Measurements from ENCODE around the gene TMCC3. TPM values are rescaled to one million over a fixed set of nuclear protein-coding genes. Genes with fewer than 3 reads are reported as not detected.
A peak's percentile ranks its signal among the peaks of the same experiment; 100 is the strongest.

The TMCC3 gene
- polyA plus RNA-seq, 1 donor from 2014 or later: 1.9 TPM

DNA sequence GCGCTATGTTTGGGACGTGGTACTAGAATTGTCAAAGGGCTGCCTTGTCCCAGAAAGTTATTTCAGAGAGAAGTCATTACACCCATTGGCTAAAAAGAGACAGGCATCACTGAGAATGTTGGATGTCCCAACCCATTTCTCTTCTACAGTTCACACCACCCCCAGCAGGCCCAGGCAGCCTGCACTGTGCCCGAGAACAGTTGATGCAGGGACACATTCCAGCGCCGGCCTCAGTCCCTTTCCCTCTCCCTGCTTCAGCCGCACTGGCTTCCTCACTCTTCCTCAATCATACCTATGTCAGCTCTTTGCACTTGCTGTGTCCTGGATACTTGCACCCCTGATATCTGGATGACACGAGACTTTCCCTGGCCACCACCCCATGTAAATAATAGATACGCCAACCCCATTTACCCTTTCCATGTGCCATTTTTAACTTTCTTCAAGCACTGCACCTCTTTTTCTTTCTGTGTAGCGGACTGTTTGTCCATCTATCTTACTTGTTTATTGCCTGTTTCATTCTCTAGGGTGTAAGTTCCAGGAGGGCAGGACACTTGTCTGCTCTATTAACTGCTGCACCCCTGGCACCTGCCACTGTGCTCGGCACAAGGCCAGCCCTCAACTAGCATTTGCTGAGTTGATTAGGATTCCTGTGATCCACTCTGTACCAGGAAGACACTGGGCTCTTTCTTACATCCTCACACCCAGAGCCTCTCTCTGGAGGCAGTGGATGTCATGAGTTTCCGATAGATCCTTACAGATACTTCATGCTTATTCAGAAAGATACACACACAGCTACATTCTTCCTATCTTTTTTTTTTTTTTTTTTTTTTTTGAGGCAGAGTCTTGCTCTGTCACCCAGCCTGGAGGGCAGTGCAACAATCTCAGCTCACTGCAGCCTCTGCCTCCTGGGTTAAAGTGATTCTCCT, 114.1 kb downstream of the TMCC3 start (continued):
- TF ChIP-seq, protein P1, sequence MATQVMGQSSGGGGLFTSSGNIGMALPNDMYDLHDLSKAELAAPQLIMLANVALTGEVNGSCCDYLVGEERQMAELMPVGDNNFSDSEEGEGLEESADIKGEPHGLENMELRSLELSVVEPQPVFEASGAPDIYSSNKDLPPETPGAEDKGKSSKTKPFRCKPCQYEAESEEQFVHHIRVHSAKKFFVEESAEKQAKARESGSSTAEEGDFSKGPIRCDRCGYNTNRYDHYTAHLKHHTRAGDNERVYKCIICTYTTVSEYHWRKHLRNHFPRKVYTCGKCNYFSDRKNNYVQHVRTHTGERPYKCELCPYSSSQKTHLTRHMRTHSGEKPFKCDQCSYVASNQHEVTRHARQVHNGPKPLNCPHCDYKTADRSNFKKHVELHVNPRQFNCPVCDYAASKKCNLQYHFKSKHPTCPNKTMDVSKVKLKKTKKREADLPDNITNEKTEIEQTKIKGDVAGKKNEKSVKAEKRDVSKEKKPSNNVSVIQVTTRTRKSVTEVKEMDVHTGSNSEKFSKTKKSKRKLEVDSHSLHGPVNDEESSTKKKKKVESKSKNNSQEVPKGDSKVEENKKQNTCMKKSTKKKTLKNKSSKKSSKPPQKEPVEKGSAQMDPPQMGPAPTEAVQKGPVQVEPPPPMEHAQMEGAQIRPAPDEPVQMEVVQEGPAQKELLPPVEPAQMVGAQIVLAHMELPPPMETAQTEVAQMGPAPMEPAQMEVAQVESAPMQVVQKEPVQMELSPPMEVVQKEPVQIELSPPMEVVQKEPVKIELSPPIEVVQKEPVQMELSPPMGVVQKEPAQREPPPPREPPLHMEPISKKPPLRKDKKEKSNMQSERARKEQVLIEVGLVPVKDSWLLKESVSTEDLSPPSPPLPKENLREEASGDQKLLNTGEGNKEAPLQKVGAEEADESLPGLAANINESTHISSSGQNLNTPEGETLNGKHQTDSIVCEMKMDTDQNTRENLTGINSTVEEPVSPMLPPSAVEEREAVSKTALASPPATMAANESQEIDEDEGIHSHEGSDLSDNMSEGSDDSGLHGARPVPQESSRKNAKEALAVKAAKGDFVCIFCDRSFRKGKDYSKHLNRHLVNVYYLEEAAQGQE (IDR thresholded peaks at IDR 0.05; ENCODE audit: borderline replicate concordance): no peak
- TF ChIP-seq POLR2AphosphoS5 (IDR thresholded peaks at IDR 0.05): no peak

- peak overlapping the region; percentile 87 for H3K27ac ChIP-seq (ENCODE audit: low read length)
- H4K20me1 ChIP-seq (ENCODE audit: insufficient read depth): no peaks in the 10 kb centered on the region
- H3K27me3 ChIP-seq (ENCODE audit: insufficient read depth, low read depth, low read length): no peaks in the 10 kb centered on the region
- no peaks in the 10 kb centered on the region for H3F3A ChIP-seq (ENCODE audit: insufficient read depth, low read length, poor library complexity, severe bottlenecking)
- H3K9me3 ChIP-seq (ENCODE audit: low read length): no peaks in the 10 kb centered on the region
- H2AFZ ChIP-seq (ENCODE audit: low read depth, low read length): peak overlapping the region; percentile 40
- H3K79me2 ChIP-seq (replicated peaks; ENCODE audit: insufficient read depth, low read length): no peaks in the 10 kb centered on the region
- peak overlapping the region; percentile 35 for H3K4me2 ChIP-seq (ENCODE audit: low read length)
- peak overlapping the region; percentile 43 for H3K4me3 ChIP-seq (ENCODE audit: low read length)
- H3K36me3 ChIP-seq (ENCODE audit: insufficient read depth, low read length): no peaks in the 10 kb centered on the region
- no peak for TF ChIP-seq SMC3 (conservative IDR thresholded peaks at IDR 0.05; ENCODE audit: poor library complexity)
- no peak for TF ChIP-seq EP300 (conservative IDR thresholded peaks at IDR 0.05; ENCODE audit: poor library complexity, severe bottlenecking)
- peak; percentile 7 for TF ChIP-seq CTCF (IDR thresholded peaks at IDR 0.05; ENCODE audit: poor library complexity, severe bottlenecking)
- TF ChIP-seq, protein P1 (IDR thresholded peaks at IDR 0.05; ENCODE audit: borderline replicate concordance): peak; percentile 11
- no peaks in the 10 kb centered on the region for H3K9me2 ChIP-seq (ENCODE audit: insufficient read depth, low read length)
- peak overlapping the region; percentile 54 for H3K9ac ChIP-seq (ENCODE audit: low read length)
Observed at GRCh38 chr12:94535510-94535921, 114.8 kb downstream of the TMCC3 start.

Data from neural cell (in vitro differentiated cells).